SK-N-SH treated with all-trans-retinoic acid at 6 μM for 48 hours (cell line): ENCODE measurements around the gene PFAS.

Source experiments
- ATAC-seq: fragments of 200-7000 bp; cut with Tn5 transposase; 3 replicates; pipeline ENCODE4 v1.9.1; 2020; ENCODE audit warnings: mild to moderate bottlenecking, moderate library complexity
- ARNTL ChIP-seq: fragments of 450-650 bp; formaldehyde crosslinking; IDR thresholded peaks from 2 replicates; pipeline ENCODE4 v1.5.0; 2020; ENCODE audit warnings: low read depth, mild to moderate bottlenecking, moderate library complexity, borderline replicate concordance
- BACH2 ChIP-seq: fragments of 250-450 bp; sonication (Bioruptor Pico); IDR thresholded peaks from 2 replicates; pipeline ENCODE4 v1.9.0; 2021; ENCODE audit warnings: mild to moderate bottlenecking, borderline replicate concordance
- CSDC2 ChIP-seq: fragments of 250-450 bp; sonication (Bioruptor Pico); IDR thresholded peaks from 2 replicates; pipeline ENCODE4 v1.5.0; 2020; ENCODE audit warnings: mild to moderate bottlenecking, moderate library complexity
- CSRNP3 ChIP-seq: fragments of 250-450 bp; sonication (Bioruptor Pico); IDR thresholded peaks from 2 replicates; pipeline ENCODE4 v1.5.1; 2021; ENCODE audit warnings: mild to moderate bottlenecking, moderate library complexity
- ESRRG ChIP-seq: fragments of 250-450 bp; sonication (Bioruptor Pico); IDR thresholded peaks from 2 replicates; pipeline ENCODE4 v1.6.1; 2021; ENCODE audit warnings: mild to moderate bottlenecking
- GLIS3 ChIP-seq: fragments of 250-450 bp; sonication (Bioruptor Pico); IDR thresholded peaks from 2 replicates; pipeline ENCODE4 v1.5.0; 2020; ENCODE audit warnings: mild to moderate bottlenecking, moderate library complexity
- ISL1 ChIP-seq: fragments of 250-450 bp; sonication (Bioruptor Pico); IDR thresholded peaks from 2 replicates; pipeline ENCODE4 v2.1.2; 2022; ENCODE audit warnings: mild to moderate bottlenecking, moderate library complexity
- OSR1 ChIP-seq: fragments of 250-450 bp; sonication (Bioruptor Pico); IDR thresholded peaks from 2 replicates; pipeline ENCODE4 v1.8.0; 2022; ENCODE audit warnings: moderate library complexity, mild to moderate bottlenecking, inconsistent platforms
- PATZ1 ChIP-seq: fragments of 250-450 bp; sonication (Bioruptor Pico); IDR thresholded peaks from 2 replicates; pipeline ENCODE4 v1.8.0; 2020; ENCODE audit warnings: mild to moderate bottlenecking, moderate library complexity, borderline replicate concordance
- POU6F1 ChIP-seq: fragments of 250-450 bp; sonication (Bioruptor Pico); IDR thresholded peaks from 2 replicates; pipeline ENCODE4 v1.8.0; 2021; ENCODE audit warnings: low read depth, mild to moderate bottlenecking, moderate library complexity, borderline replicate concordance
- RARB ChIP-seq: fragments of 250-450 bp; sonication (Bioruptor Pico); IDR thresholded peaks from 2 replicates; pipeline ENCODE4 v1.8.0; 2021; ENCODE audit warnings: mild to moderate bottlenecking, moderate library complexity
- SNAI2 ChIP-seq: fragments of 250-450 bp; sonication (Bioruptor Pico); IDR thresholded peaks from 2 replicates; pipeline ENCODE4 v1.5.0; 2020; ENCODE audit warnings: mild to moderate bottlenecking, moderate library complexity
- TCF4 ChIP-seq: fragments of 250-450 bp; sonication (Bioruptor Pico); IDR thresholded peaks from 2 replicates; pipeline ENCODE4 v1.8.0; 2021; ENCODE audit warnings: mild to moderate bottlenecking, moderate library complexity, borderline replicate concordance
- TOX ChIP-seq: fragments of 250-450 bp; sonication (Bioruptor Pico); IDR thresholded peaks from 2 replicates; pipeline ENCODE4 v1.8.0; 2021; ENCODE audit warnings: mild to moderate bottlenecking, moderate library complexity, borderline replicate concordance
- TSHZ2 ChIP-seq: fragments of 250-450 bp; sonication (Bioruptor Pico); IDR thresholded peaks from 2 replicates; pipeline ENCODE4 v1.5.0; 2020; ENCODE audit warnings: mild to moderate bottlenecking, moderate library complexity
- ZC3H10 ChIP-seq: fragments of 250-450 bp; sonication (Bioruptor Pico); IDR thresholded peaks from 2 replicates; pipeline ENCODE4 v1.5.1; 2021; ENCODE audit warnings: mild to moderate bottlenecking, moderate library complexity
- ZFP3 ChIP-seq: fragments of 250-450 bp; sonication (Bioruptor Pico); IDR thresholded peaks from 2 replicates; pipeline ENCODE4 v1.5.0; 2020; ENCODE audit warnings: mild to moderate bottlenecking, moderate library complexity
- ZFP30 ChIP-seq: fragments of 450-650 bp; formaldehyde crosslinking; IDR thresholded peaks from 2 replicates; pipeline ENCODE4 v1.5.0; 2022; ENCODE audit warnings: mild to moderate bottlenecking, moderate library complexity
- ZNF70 ChIP-seq: fragments of 450-650 bp; formaldehyde crosslinking; IDR thresholded peaks from 2 replicates; pipeline ENCODE4 v1.5.0; 2020; ENCODE audit warnings: mild to moderate bottlenecking, moderate library complexity
- ZNF8 ChIP-seq: fragments of 450-650 bp; formaldehyde crosslinking; IDR thresholded peaks from 2 replicates; pipeline ENCODE4 v1.5.0; 2020; ENCODE audit warnings: mild to moderate bottlenecking, moderate library complexity

The PFAS gene

GRCh38 chr17:8294814-8295316, 45.8 kb downstream of the PFAS start:
- peak; percentile 30 for ATAC-seq

GRCh38 chr17:8300226-8300625, 51.1 kb downstream of the PFAS start:
- TF ChIP-seq PATZ1 (CRISPR knock-in tag) (no peak), ESRRG (no peak), CSDC2 (no peak)
- ATAC-seq = peak; percentile 12; the same call in 2 of the 3 replicates

More at GRCh38 chr17:8294814-8295316, 45.8 kb downstream of the PFAS start:
- TF ChIP-seq CSDC2 (no peak), CSRNP3 (CRISPR knock-in tag) (no peak), ZNF8 (CRISPR knock-in tag) (no peak), TOX (no peak), TCF4 (no peak), ARNTL (no peak), RARB (no peak), ZFP30 (CRISPR knock-in tag) (no peak)

- peak; percentile 99 for ATAC-seq
- TF ChIP-seq TOX = no peak
- TF ChIP-seq TCF4 = no peak
- no peak for TF ChIP-seq POU6F1 (CRISPR knock-in tag)
- TF ChIP-seq ZNF8 (CRISPR knock-in tag) = no peak
- TF ChIP-seq, all 23 proteins: peak for 0
Measured at GRCh38 chr17:8300627-8301242, 51.6 kb downstream of the PFAS start.

GRCh38 chr17:8310601-8311123, 61.6 kb downstream of the PFAS start:
- no peak for TF ChIP-seq PATZ1 (CRISPR knock-in tag)
- TF ChIP-seq ZFP30 (CRISPR knock-in tag) = no peak
- TF ChIP-seq ZC3H10 (CRISPR knock-in tag) = no peak
- TF ChIP-seq ZNF70 (CRISPR knock-in tag) = no peak
- TF ChIP-seq ESRRG = no peak
- TF ChIP-seq TSHZ2 (CRISPR knock-in tag) = no peak
- no peak for TF ChIP-seq ZFP3 (CRISPR knock-in tag)
- TF ChIP-seq CSDC2 = no peak
- TF ChIP-seq POU6F1 (CRISPR knock-in tag) = no peak
- TF ChIP-seq BACH2 (CRISPR knock-in tag) = no peak
- no peak for TF ChIP-seq ZNF8 (CRISPR knock-in tag)
- no peak for TF ChIP-seq ISL1 (CRISPR knock-in tag)
- no peak for TF ChIP-seq TCF4
- TF ChIP-seq TOX = no peak
- TF ChIP-seq SNAI2 = no peak
- TF ChIP-seq GLIS3 (CRISPR knock-in tag) = no peak
- no peak for TF ChIP-seq OSR1 (CRISPR knock-in tag)
- TF ChIP-seq ARNTL = no peak
- no peak for ATAC-seq
